ENCODE results near the gene FOXG1.

GRCh38 chr14:28780843-28781820 lies 14.5 kb downstream of the FOXG1 start:
- no peak for TF ChIP-seq EP300 (IDR thresholded peaks at IDR 0.05)
- TF ChIP-seq, protein P1, sequence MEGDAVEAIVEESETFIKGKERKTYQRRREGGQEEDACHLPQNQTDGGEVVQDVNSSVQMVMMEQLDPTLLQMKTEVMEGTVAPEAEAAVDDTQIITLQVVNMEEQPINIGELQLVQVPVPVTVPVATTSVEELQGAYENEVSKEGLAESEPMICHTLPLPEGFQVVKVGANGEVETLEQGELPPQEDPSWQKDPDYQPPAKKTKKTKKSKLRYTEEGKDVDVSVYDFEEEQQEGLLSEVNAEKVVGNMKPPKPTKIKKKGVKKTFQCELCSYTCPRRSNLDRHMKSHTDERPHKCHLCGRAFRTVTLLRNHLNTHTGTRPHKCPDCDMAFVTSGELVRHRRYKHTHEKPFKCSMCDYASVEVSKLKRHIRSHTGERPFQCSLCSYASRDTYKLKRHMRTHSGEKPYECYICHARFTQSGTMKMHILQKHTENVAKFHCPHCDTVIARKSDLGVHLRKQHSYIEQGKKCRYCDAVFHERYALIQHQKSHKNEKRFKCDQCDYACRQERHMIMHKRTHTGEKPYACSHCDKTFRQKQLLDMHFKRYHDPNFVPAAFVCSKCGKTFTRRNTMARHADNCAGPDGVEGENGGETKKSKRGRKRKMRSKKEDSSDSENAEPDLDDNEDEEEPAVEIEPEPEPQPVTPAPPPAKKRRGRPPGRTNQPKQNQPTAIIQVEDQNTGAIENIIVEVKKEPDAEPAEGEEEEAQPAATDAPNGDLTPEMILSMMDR (IDR thresholded peaks at IDR 0.05): no peak

Measured in upper lobe of left lung (tissue), 4 donors.